ENCODE data around the gene PPARD.

Gene PPARD

DNA sequence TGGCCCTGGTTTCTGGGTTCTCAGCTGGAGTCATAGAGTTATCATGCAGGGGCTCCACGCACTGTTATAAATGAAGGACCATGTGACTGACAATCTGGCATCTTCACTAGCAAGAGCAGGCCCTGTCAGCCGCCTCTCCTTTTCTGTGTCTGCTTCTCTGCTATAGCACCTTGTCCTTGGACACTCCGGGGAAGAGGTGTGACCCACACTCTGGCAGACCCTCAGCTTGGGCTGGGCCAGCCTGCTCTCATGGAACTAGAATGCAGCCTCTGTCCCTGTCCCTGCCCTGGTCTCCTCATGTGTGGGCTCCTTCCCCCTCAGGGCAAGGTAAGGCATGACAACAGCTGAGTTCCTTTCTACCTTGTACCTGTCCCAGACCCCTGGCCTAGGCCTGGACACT is 98.8 kb downstream of the PPARD start:
- no peak overlapping the region for H2AFZ ChIP-seq (ENCODE audit: low read depth)
- H4K20me1 ChIP-seq (ENCODE audit: insufficient read depth) = no peaks in the 10 kb centered on the region
- H3K9ac ChIP-seq = no peak overlapping the region
- H3K4me2 ChIP-seq = no peak overlapping the region
- no peak overlapping the region for H3K4me3 ChIP-seq (IDR thresholded peaks at IDR 0.05; ENCODE audit: insufficient read depth, low read depth, low read length)
- H3K4me1 ChIP-seq (ENCODE audit: low read depth, poor library complexity, severe bottlenecking) = peaks cover 10% of the 10 kb centered on the region
- H3K27ac ChIP-seq = no peak overlapping the region
- no peaks in the 10 kb centered on the region for H3K79me2 ChIP-seq (ENCODE audit: insufficient read depth, low read depth)
- no peaks in the 10 kb centered on the region for H3K36me3 ChIP-seq (ENCODE audit: insufficient read depth)
- TF ChIP-seq CTCF (conservative IDR thresholded peaks at IDR 0.05; ENCODE audit: low read depth, low read length) = no peak
- no peaks in the 10 kb centered on the region for H3K27me3 ChIP-seq (ENCODE audit: insufficient read depth, low read depth)

- Histone ChIP-seq H3K27me3 (ENCODE audit: insufficient read depth, low read depth) (no peaks in the 10 kb centered on the region), H3K79me2 (ENCODE audit: insufficient read depth, low read depth) (no peaks in the 10 kb centered on the region), H2AFZ (ENCODE audit: low read depth) (no peak overlapping the region), H3K27ac (no peak overlapping the region), H3K9ac (no peak overlapping the region), H3K4me1 (ENCODE audit: low read depth, poor library complexity, severe bottlenecking) (peaks cover 10% of the 10 kb centered on the region), H3K4me2 (no peak overlapping the region), H4K20me1 (ENCODE audit: insufficient read depth) (no peaks in the 10 kb centered on the region), H3K36me3 (ENCODE audit: insufficient read depth) (no peaks in the 10 kb centered on the region), H3K4me3 (IDR thresholded peaks at IDR 0.05; ENCODE audit: insufficient read depth, low read depth, low read length) (no peak overlapping the region)
- TF ChIP-seq CTCF (conservative IDR thresholded peaks at IDR 0.05; ENCODE audit: low read depth, low read length) = no peak
Observed at GRCh38 chr6:35441642-35442041, 99.3 kb downstream of the PPARD start.

GRCh38 chr6:35442693-35443092 is 100.3 kb downstream of the PPARD start:
- no peaks in the 10 kb centered on the region for H3K36me3 ChIP-seq (ENCODE audit: insufficient read depth)
- no peak for TF ChIP-seq CTCF (conservative IDR thresholded peaks at IDR 0.05; ENCODE audit: low read depth, low read length)
- no peaks in the 10 kb centered on the region for H3K79me2 ChIP-seq (ENCODE audit: insufficient read depth, low read depth)
- H3K4me2 ChIP-seq = no peak overlapping the region
- no peaks in the 10 kb centered on the region for H4K20me1 ChIP-seq (ENCODE audit: insufficient read depth)
- H3K9ac ChIP-seq = no peak overlapping the region
- no peak overlapping the region for H2AFZ ChIP-seq (ENCODE audit: low read depth)
- no peak overlapping the region for H3K4me3 ChIP-seq (IDR thresholded peaks at IDR 0.05; ENCODE audit: insufficient read depth, low read depth, low read length)
- H3K27me3 ChIP-seq (ENCODE audit: insufficient read depth, low read depth) = no peaks in the 10 kb centered on the region
- peaks cover 10% of the 10 kb centered on the region for H3K4me1 ChIP-seq (ENCODE audit: low read depth, poor library complexity, severe bottlenecking)
- no peak overlapping the region for H3K27ac ChIP-seq

- peaks cover 10% of the 10 kb centered on the region for H3K4me1 ChIP-seq (ENCODE audit: low read depth, poor library complexity, severe bottlenecking)
- H3K9ac ChIP-seq = no peak overlapping the region
- H3K27me3 ChIP-seq (ENCODE audit: insufficient read depth, low read depth) = no peaks in the 10 kb centered on the region
- H3K27ac ChIP-seq = no peak overlapping the region
- no peaks in the 10 kb centered on the region for H3K79me2 ChIP-seq (ENCODE audit: insufficient read depth, low read depth)
- H4K20me1 ChIP-seq (ENCODE audit: insufficient read depth) = no peaks in the 10 kb centered on the region
- TF ChIP-seq CTCF (conservative IDR thresholded peaks at IDR 0.05; ENCODE audit: low read depth, low read length) = no peak
- H2AFZ ChIP-seq (ENCODE audit: low read depth) = no peak overlapping the region
- H3K4me3 ChIP-seq (IDR thresholded peaks at IDR 0.05; ENCODE audit: insufficient read depth, low read depth, low read length) = no peak overlapping the region
- H3K36me3 ChIP-seq (ENCODE audit: insufficient read depth) = no peaks in the 10 kb centered on the region
- no peak overlapping the region for H3K4me2 ChIP-seq
Observed at GRCh38 chr6:35443341-35444030, 101.1 kb downstream of the PPARD start.

Measured in KMS-11 (cell line).